HG03064 (cell line): ENCODE data around the gene CTH.
"Not testable (repeated sequence)": the region's sequence is repeated elsewhere in the genome, so short reads cannot be mapped to it uniquely, and the experiment has no call there.

Experiments used
- ATAC-seq: cut with Tn5 transposase; IDR thresholded peaks from one replicate; pipeline ENCODE4 v1.9.1; 2021; ENCODE audit warnings: low read depth; ENCODE audit not compliant: unreplicated experiment

Gene CTH

GRCh38 chr1:70449049-70449448, 38.0 kb downstream of the CTH start:
- no peak for ATAC-seq

- not testable (repeated sequence) for ATAC-seq
Measured at GRCh38 chr1:70452164-70452939, 41.3 kb downstream of the CTH start.

- ATAC-seq: no peak
Measured at GRCh38 chr1:70455291-70455690, 44.2 kb downstream of the CTH start.

GRCh38 chr1:70458131-70458530, 47.1 kb downstream of the CTH start:
- ATAC-seq: no peak

- ATAC-seq: no peak
Measured at GRCh38 chr1:70459496-70460225, 48.6 kb downstream of the CTH start.

- ATAC-seq: not testable (repeated sequence)
Measured at GRCh38 chr1:70460740-70461713, 50.0 kb downstream of the CTH start.

GRCh38 chr1:70462611-70463010, 51.5 kb downstream of the CTH start:
- ATAC-seq: no peak

- no peak for ATAC-seq
Measured at GRCh38 chr1:70465911-70466310, 54.8 kb downstream of the CTH start.

GRCh38 chr1:70467531-70467930, 56.5 kb downstream of the CTH start:
- no peak for ATAC-seq

GRCh38 chr1:70468180-70468579, 57.1 kb downstream of the CTH start:
- ATAC-seq: no peak

GRCh38 chr1:70469184-70469583, 58.1 kb downstream of the CTH start:
- ATAC-seq: not testable (repeated sequence)

- no peak for ATAC-seq
Measured at GRCh38 chr1:70475023-70475422, 64.0 kb downstream of the CTH start.

- no peak for ATAC-seq
Measured at GRCh38 chr1:70477090-70477489, 66.0 kb downstream of the CTH start.

- ATAC-seq: not testable (repeated sequence)
Measured at GRCh38 chr1:70477905-70478304, 66.8 kb downstream of the CTH start.

GRCh38 chr1:70483342-70483741, 72.3 kb downstream of the CTH start:
- ATAC-seq: no peak

GRCh38 chr1:70485624-70486023, 74.6 kb downstream of the CTH start:
- ATAC-seq: no peak

GRCh38 chr1:70486676-70487458, 75.8 kb downstream of the CTH start:
- no peak for ATAC-seq

- ATAC-seq: no peak
Measured at GRCh38 chr1:70487459-70487815, 76.4 kb downstream of the CTH start.

- peak; percentile 70 for ATAC-seq
Measured at GRCh38 chr1:70487910-70488665, 77.0 kb downstream of the CTH start.
